UCSD-AML1 (cell line): ENCODE results near the gene SLC13A5.
"Not testable (repeated sequence)": the region's sequence is repeated elsewhere in the genome, so short reads cannot be mapped to it uniquely, and the experiment has no call there.

Experiments used
- DNase-seq: peaks from one replicate; lab custom pipeline; 2025; ENCODE audit not compliant: unreplicated experiment; lab: John Stamatoyannopoulos, UW

SLC13A5 gene

GRCh38 chr17:6713130-6713917 is at the start of gene SLC13A5:
Gene SLC13A5 (minus strand): TSS chr17:6713369. CDS start chr17:6713333, 36 bp downstream.
- DNase-seq: peak; percentile 30

- no peak for DNase-seq
These were observed 48.6 kb upstream of the SLC13A5 start for GRCh38 chr17:6761779-6762178.

DNA sequence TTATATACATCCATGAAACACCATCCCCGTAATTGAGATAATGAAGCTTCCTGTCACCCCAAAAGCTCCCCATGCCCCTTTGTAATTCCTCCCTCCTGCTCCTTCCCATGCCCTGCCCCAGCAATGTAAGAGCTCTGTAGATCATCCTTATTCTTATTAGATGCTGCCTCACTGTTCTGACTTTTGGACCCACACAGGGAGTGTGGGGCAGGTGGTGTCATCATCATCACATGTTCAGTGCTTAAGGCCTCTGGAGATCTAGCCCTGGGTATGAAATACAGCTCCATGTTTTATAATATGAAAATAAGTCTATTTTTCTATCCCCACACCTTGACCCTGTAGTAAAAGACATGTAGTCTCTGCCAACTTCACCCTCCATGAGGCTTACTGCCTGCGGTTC is 44.6 kb upstream of the SLC13A5 start:
- DNase-seq: no peak

DNA sequence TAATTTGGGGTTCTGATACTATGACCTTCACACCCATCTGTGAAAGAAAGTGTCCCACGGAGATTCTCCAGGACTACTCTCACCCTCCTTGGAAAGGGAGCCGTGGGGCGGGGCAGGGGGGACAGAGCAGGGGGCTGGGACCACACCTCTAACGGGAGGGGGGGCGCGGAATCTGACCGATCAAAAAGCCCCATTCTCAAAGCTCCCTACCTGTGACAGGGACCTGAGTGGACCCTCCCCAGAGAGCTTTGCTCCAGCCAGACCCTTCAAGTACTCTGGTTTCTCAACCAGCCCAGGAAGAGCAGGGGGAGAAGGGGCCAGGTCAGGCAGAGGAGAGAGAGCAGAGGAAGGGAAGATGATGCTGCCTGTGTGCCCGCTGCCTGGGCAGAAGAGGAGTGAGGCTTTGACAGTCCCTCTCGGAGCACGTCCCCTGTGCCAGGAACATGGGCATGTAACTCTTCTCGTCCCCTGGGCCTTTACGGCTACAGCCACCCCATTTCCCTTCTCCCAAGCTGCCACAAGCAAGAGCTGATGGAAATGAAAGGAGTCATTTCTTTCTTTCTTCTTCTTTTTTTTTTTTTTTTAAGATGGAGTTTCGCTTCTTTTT is 43.4 kb upstream of the SLC13A5 start:
- no peak for DNase-seq

GRCh38 chr17:6755731-6756184 is 42.6 kb upstream of the SLC13A5 start, which contains the start of gene XAF1:
Gene XAF1 (plus strand): TSS chr17:6756046. CDS start chr17:6756079, 33 bp downstream.
- DNase-seq: peak; percentile 62

- no peak for DNase-seq
These were observed 42.1 kb upstream of the SLC13A5 start for GRCh38 chr17:6755281-6755680.

- DNase-seq: no peak
These were observed 40.4 kb upstream of the SLC13A5 start for GRCh38 chr17:6753546-6753945.

DNA sequence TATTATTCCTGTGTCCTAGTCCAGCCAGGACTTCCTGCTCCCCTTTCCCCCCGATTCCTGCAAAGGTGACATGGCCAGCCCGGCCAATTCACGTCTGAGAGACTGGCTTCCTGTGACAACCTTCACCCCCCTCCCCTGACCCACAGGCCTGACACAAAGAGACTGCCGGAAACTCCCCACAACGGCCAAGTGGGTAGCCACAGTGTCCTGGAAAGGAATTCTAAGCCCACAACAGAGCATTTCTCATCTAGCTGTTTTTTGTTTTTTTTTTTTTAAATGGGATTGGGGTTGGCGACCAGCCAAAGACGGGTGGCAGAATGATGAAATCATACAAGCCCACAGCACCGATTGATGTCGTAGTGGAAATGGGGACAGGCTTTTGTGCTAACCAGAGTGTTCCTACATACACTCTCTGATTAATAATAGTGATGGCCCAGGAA is 39.9 kb upstream of the SLC13A5 start:
- DNase-seq: peak; percentile 86

DNA sequence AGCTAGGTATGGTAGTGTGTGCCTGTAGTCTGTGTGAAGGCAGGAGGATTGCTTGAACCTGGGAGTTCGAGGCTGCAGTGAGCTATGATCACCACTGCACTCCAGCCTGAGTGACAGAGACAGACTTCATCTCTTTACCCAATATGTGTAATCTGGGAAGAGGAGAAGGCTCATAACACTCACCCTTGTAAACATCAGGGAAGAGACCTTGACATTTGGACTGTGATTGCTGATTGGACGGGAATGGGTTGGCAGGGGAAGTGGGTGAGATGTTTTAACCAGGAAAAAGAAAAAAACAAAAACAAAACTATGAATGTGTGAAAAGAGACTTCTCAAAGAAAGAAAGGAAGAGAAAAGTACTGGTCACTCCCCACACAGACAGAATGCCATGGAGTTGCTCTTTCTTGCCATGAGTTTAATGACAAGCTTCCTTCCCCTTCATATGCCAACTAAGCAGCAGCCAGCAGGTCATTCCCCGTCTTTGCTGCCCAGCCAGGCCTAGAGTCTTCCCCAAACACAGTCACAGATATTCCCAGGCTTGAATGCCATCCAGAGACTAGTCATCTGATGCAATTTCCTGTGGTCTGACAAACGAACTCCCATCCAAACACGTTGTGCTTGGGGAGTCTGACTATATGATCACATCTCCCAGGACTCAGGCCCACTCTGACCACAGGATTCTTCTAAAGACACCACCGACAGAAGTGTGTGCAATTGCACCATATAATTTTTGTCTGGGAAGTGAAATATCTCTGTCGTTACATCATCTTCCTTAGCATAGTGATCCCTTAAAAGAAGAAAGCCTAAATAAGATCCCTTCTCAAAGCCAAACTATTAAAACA is 39.1 kb upstream of the SLC13A5 start:
- peak; percentile 64 for DNase-seq

GRCh38 chr17:6749519-6749918 is 36.4 kb upstream of the SLC13A5 start:
- peak; percentile 18 for DNase-seq

DNA sequence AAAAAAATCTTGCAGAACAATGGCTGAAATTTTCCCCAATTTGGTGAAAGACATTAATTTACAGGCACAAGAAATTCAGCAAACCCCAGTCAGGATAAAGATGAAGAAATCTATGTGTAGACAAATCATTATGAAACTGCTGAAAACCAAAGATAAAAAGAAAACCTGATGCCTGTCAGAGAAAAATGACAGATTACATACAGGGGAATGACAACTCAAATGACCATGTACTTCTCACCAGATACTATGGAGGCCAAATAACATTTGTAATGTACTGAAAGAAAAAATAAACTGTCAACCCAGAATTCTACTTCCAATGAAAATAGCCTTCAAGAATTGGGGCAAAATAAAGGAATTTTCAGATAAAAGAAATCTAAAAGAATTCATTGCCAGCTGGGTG is 35.4 kb upstream of the SLC13A5 start:
- DNase-seq: no peak

DNA sequence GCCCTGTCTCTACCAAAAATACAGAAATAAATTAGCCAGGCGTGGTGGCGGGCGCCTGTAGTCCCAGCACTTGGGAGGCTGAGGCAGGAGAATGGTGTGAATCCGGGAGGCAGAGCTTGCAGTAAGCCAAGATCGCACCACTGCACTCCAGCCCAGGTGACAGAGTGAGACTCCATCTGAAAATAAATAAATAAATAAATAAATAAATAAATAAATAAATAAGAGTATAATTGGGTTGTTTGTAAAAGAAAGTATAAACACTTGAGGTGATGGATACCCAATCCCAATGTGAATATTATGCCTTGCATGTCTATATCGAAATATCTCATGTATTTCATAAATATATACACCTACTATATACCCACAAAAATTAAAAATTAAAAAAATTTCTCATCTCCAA is 33.5 kb upstream of the SLC13A5 start:
- not testable (repeated sequence) for DNase-seq

DNA sequence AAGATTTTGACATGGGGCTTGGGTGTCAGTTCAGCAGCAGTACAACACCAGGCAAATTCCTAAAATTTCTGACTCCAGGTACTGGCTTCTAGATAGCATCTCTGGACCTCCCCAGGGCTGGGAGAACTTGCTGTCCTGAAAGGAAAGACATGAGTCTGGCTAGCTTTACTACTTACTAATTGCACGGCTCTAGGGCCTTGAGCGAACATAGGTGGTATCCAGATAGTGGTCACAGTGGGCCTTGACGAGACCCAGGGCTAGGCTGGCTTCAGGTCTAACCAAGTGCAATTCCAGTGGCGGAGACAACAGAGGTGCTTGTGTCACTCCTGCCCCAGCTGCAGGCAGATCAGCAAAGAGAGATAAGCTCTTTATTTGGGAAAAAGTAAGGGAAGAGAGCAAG is 16.4 kb upstream of the SLC13A5 start:
- DNase-seq: no peak

DNA sequence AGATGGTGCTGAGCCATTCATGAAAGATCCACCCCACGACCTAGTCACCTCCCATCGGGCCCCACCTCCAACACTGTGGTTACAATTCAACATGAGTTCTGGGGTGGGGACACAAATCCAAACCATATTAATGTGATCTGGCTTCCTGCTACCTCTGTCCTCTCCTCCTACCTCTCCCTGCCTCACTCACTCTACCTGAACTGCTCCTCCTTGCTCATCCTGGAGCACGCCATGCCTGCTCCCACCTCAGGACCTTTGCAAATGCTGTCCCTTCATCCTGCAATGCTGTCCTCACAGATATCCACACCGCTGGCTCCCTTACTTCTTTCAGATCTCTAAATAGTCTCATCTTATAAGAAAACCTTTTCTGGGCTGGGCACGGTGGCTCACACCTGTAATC is 10.8 kb upstream of the SLC13A5 start:
- DNase-seq: no peak

GRCh38 chr17:6721744-6722143 is 8.6 kb upstream of the SLC13A5 start:
- no peak for DNase-seq

DNA sequence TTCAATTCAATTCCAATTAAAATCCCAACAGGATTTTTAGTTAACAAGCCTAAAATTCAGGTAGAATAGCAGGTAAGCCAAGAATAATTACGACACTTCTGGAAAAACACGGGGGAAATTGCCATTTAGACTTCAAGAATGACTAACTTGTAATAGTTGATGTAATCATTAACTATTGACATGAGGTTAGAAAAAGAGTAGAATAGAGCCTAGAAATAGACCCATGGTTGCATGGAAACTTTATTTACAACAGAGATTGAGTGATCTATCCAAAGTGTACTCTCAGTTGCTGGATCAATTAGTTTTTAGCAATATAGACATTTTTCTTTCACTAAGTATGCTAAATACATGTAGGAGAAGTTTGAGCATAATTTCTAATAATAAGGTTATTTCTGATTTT is 3.6 kb upstream of the SLC13A5 start:
- no peak for DNase-seq

- no peak for DNase-seq
These were observed 1.2 kb upstream of the SLC13A5 start for GRCh38 chr17:6714315-6714874.

DNA sequence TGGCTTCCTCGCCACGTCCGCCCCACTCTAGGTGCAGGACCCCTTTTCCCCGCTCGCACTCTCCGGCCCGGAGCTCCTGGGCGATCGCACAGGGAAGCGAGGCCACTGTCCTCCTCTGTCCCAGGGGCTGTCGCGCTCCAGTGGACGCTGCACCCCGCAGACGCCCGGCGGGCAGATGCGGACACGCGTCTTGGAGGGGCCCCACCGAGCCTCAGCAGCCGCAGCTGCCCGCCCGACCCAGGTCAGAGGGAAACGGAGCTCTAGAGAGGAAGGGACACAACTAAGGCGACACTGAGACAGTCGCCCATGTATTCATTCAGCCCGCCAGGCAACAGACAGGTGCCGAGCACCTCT is 726 bp upstream of the SLC13A5 start:
- DNase-seq: no peak

DNA sequence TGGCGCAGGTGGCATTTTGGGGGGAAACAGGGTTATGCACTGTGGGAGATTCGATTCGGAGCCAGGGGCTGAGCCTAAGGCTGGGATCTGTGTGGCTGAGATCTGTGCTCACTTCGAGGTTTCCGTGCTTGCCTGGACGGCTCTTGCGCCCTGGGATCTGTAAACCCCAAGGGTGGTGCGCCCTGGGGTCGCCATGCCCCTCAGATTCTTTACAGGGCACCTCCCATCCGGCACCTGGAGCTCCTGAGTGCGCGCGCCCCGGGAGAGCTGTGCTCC is 377 bp downstream of the SLC13A5 start:
- DNase-seq: no peak

DNA sequence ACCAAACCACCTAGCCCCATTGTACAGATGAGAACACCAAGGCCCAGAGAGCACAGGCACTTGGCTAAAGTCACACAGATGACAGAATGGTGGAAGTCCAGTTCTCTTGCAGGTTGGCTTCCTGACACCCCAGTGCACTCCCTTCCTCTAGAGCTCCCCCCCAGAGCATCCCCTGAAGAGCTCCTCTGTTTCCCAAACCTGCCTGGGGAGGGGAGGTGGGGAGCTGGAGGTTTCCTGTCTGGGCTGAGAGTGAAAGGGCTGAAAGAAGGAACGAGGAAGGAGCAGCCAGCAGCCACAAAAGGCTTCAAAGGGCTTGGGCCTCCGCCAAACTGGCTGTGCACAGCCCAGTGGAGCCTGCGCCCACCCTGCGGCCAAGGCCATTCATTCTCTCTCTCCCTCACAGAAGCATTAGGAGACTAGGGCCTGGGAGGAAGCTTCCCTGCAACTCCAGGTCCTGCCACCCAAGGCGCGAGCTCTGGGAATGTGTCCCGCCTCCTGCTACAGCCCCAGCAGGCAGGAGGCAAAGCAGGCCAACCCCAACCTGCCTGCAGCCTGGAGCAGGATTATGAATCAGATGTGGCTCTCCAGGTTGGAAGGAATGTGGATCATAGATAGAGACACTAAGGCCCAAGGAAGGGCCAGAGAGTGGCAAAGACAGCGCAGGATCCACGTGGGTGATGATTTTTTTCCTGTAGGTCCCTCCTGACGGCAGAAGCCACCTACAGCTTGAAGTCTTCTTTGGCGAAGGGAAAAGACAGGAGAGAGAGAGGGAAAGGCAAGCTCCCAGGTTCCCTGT is 913 bp downstream of the SLC13A5 start:
- DNase-seq: no peak

DNA sequence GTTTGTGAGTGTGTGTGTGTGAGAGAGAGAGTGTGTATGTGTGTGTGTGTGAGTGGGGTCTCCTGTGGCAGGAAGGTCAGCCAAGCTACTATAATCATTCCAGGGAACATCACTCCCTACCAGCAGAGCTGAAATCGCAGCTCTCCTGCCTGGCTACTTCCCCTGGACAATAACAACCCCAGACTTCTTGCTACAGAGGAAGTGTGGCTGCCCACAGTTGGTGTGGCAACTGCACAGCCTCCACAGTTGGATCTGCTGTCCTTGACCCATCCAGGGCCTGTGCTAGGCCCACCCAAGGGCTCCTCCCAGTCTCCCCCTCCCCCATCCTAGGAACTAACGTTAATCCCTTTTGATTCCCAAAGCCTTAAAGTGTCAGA is 1.5 kb downstream of the SLC13A5 start:
- no peak for DNase-seq
